Body of pancreas (tissue), 4 donors: Measurements from ENCODE around the gene RTF2. TPM values are rescaled to one million over a fixed set of nuclear protein-coding genes. Genes with fewer than 3 reads are reported as not detected.
A peak's percentile ranks its signal among the peaks of the same experiment; 100 is the strongest.

Experiments
- ATAC-seq: fragments of 150-250 bp; one replicate; pipeline ENCODE4 v1.9.1; 2016
- DNase-seq, 4 donors: peaks; one replicate each; pipeline ENCODE4 v3.0.0-alpha.2; 2019
- H3K27ac ChIP-seq, 4 donors: fragments of 200-600 bp; sonication (generic); 1 replicate in 3 of 4; 2 replicates in 1 of 4; pipeline versions ENCODE4 v1.5.1 to v1.6.1; 2016 to 2019; ENCODE audit warnings: mild to moderate bottlenecking in 1 of 4, mixed read lengths in 1 of 4, moderate library complexity in 1 of 4
- H3K27me3 ChIP-seq, 2 donors: fragments of 200-600 bp; sonication (generic); one replicate each; pipeline ENCODE4 v1.6.0; 2016; ENCODE audit warnings: mild to moderate bottlenecking in 1 of 2
- H3K36me3 ChIP-seq, 2 donors: fragments of 200-600 bp; sonication (generic); replicated peaks in 1 of 2; 2 replicates each; pipeline ENCODE4 v1.5.1; 2016; ENCODE audit warnings: low read depth in 2 of 2; ENCODE audit not compliant: insufficient read depth in 1 of 2
- H3K4me1 ChIP-seq: fragments of 200-600 bp; sonication (generic); one replicate; pipeline ENCODE4 v1.6.0; 2016
- H3K4me3 ChIP-seq, 2 donors: fragments of 200-600 bp; sonication (generic); 1 replicate in 1 of 2; 2 replicates in 1 of 2; pipeline ENCODE4 v1.5.1; 2016 to 2019
- H3K9me3 ChIP-seq, 3 donors: fragments of 200-600 bp; sonication (generic); 1 replicate in 2 of 3; 2 replicates in 1 of 3; pipeline ENCODE4 v1.5.1; 2016
- CTCF ChIP-seq, 7 experiments: fragments of 450-650 bp in 4 of 7; fragments of 200-600 bp in 3 of 7; sonication (generic) in 3 of 7; IDR thresholded peaks; one replicate each; pipeline ENCODE4 v1.5.1; 2016 to 2019; ENCODE audit warnings: antibody characterized with exemption in 7 of 7
- POLR2A ChIP-seq, 3 donors: fragments of 450-650 bp; IDR thresholded peaks; one replicate each; pipeline ENCODE4 v1.6.1; 2016; ENCODE audit warnings: antibody characterized with exemption in 3 of 3, mild to moderate bottlenecking in 2 of 3
- WGBS, 2 donors: methylation state at CpG; one replicate each; pipeline ENCODE4 v1.1.5; 2017; 5-methylcytosine and 5-hydroxymethylcytosine counted together
- intact Hi-C: fragments of 100-400 bp; cut with DNase I; formaldehyde crosslinking; loops from one replicate; pipeline ENCODE4 v1.15.1; 2023
- total RNA-seq, 2 donors: library from RNA; depleted of rRNA; stranded (reverse); fragments of >200 nt; gene quantifications; one replicate each; pipeline ENCODE4 v1.1.0, GENCODE V29; 2016

The RTF2 gene
- total RNA-seq = 10 to 100 TPM; 22.1 to 29.1 TPM

DNA sequence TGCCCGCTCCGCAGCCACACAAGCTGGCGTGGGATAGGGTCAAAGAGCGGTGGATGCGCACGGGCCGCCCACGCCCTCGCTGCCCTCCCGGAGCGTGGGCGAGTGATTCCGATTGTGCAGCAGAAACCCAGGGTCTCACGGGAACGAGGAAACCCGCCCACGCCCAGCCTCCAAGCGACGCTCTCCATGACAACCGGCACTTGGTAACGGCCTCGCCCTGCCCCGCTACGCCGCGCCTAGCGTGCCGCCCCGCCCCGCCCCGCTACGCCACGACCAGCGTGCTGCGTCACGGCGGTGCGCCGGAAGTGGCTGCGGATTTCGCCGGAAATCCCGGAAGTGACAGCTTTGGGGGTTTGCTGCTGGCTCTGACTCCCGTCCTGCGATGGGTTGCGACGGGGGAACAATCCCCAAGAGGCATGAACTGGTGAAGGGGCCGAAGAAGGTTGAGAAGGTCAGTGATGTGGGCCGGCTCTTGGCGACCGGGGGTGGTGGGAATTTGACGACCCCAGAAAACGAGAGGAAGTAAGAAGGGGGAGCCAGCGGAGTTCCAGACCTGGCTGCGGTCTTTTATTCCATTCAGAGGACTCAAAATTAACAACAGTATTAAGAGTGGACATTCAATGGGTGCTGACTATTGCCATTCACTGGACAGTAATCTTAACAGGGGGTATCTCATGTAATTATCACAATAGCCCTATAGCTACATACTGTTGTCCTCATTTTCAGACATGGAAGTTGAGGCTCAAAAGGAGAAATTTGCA, at the start of gene RTF2:
Gene RTF2 (plus strand): TSS at position 312 of the 761 bp plus-strand sequence. CDS start 71 bp downstream, at position 383.
- WGBS, 2 donors = 0% methylated on average over 6 to 51 of the region's 55 CpGs
- Histone ChIP-seq H3K4me3 (peak within 1 kb of the TSS; percentile 32 to 72), H3K9me3 (no peaks in the 10 kb centered on the region), H3K4me1 (peaks cover 14% of the 10 kb centered on the region), H3K27ac (peak within 1 kb of the TSS; percentile 18 to 81 (median 69)), H3K27me3 (no peaks in the 10 kb centered on the region), H3K36me3 (peaks cover 0 to 4% of the 10 kb centered on the region in 2 donors)
- ATAC-seq (peak; percentile 100), DNase-seq (peak; percentile 89 to 92 (median 91))
- TF ChIP-seq CTCF (IDR thresholded peaks at IDR 0.05) (peak in 2 of 7 experiments; percentile 6 to 29), POLR2A (IDR thresholded peaks at IDR 0.05) (peak in 2 of 3 donors; percentile 67 to 72)
- intact Hi-C loops = no loop called here

- no peaks in the 10 kb centered on the region for H3K27me3 ChIP-seq
- TF ChIP-seq POLR2A (IDR thresholded peaks at IDR 0.05) (no peak), CTCF (IDR thresholded peaks at IDR 0.05) (no peak)
- intact Hi-C loops = no loop called here
- 59 to 65% methylated on average over 2 of the region's 2 CpGs for WGBS, 2 donors
- ATAC-seq (no peak), DNase-seq (no peak)
- H3K9me3 ChIP-seq = no peaks in the 10 kb centered on the region
- no peak overlapping the region for H3K4me3 ChIP-seq
- H3K4me1 ChIP-seq = no peaks in the 10 kb centered on the region
- no peaks in the 10 kb centered on the region for H3K36me3 ChIP-seq
- no peak overlapping the region for H3K27ac ChIP-seq
Observed at GRCh38 chr20:56420028-56420427, 48.4 kb upstream of the RTF2 start.

DNA sequence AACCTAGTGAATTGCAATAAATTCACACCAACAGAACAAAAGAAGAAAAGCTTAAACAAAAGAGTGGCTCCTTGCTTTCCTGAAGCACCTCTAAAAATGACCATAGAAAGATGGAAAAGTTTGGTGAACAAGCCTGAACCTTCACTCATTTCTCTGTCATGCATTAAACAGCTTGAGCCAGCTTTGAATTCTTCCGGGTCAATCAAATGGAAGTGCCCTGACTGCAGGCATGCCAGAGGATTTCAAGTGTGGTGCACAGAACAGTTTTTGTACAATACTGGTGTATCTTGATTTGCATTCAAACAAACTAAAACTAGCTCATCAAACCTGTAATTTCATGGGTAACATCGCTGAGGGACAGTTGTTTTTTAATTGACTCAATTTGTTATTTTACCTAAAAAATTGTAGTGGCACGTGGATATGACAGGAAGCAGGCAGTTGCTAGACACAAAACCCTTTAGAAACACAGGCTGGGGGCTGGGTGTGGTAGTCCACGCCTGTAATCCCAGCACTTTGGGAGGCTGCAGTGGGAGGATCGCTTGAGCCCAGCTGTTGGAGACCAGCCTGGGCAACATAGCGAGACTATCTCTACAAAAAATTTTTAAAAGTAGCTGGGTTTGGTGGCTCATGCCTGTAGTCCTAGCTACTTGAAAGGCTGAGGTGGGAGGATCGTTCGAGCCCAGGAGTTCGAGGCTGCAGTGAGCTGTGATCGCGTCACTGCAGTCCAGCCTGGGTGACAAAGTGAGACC, 47.3 kb upstream of the RTF2 start:
- no peak for TF ChIP-seq POLR2A (IDR thresholded peaks at IDR 0.05)
- TF ChIP-seq CTCF (IDR thresholded peaks at IDR 0.05) = no peak
- Histone ChIP-seq H3K4me1 (no peaks in the 10 kb centered on the region), H3K27me3 (no peaks in the 10 kb centered on the region), H3K36me3 (no peaks in the 10 kb centered on the region), H3K4me3 (no peak overlapping the region), H3K27ac (no peak overlapping the region), H3K9me3 (no peaks in the 10 kb centered on the region)
- intact Hi-C loops = no loop called here
- DNase-seq (no peak), ATAC-seq (no peak)
- 75% methylated on average over 11 of the region's 11 CpGs for WGBS, 2 donors

GRCh38 chr20:56422076-56422823, 46.2 kb upstream of the RTF2 start:
- no peaks in the 10 kb centered on the region for H3K36me3 ChIP-seq
- no peaks in the 10 kb centered on the region for H3K27me3 ChIP-seq
- intact Hi-C loops = no loop called here
- H3K27ac ChIP-seq = no peak overlapping the region
- no peak for DNase-seq
- ATAC-seq = no peak
- H3K4me3 ChIP-seq = no peak overlapping the region
- H3K4me1 ChIP-seq = no peaks in the 10 kb centered on the region
- WGBS, 2 donors = 55 to 57% methylated on average over 9 of the region's 9 CpGs
- H3K9me3 ChIP-seq = no peaks in the 10 kb centered on the region
- TF ChIP-seq CTCF (IDR thresholded peaks at IDR 0.05) (no peak), POLR2A (IDR thresholded peaks at IDR 0.05) (no peak)
